Endothelial cell of umbilical vein (primary cell): Measurements from ENCODE around the gene KLHL18. TPM values are rescaled to one million over a fixed set of nuclear protein-coding genes. Genes with fewer than 3 reads are reported as not detected.

Experiments
- BruUV-seq: library from RNA; stranded (reverse); fragments of 400-500 nt; replicated peaks from 2 replicates; lab custom pipeline; 2021; lab: Mats Ljungman, UMichigan
- CTCF ChIA-PET: fragments of 300-600, 350-600 bp; sonication (Branson Sonifier 250); formaldehyde crosslinking; loops from one replicate; lab custom pipeline; 2021; ENCODE audit warnings: antibody characterized with exemption, inconsistent platforms; lab: Charles Lee
- POLR2A ChIA-PET: fragments of 300-600, 350-600 bp; sonication (Branson Sonifier 250); formaldehyde crosslinking; loops from one replicate; lab custom pipeline; 2021; ENCODE audit warnings: antibody characterized with exemption, inconsistent platforms; lab: Charles Lee
- DNase-seq: peaks from one replicate; pipeline ENCODE4 v3.0.0-alpha.2; 2011; ENCODE audit warnings: low read depth, low spot score
- FAIRE-seq: peaks from 2 replicates; lab custom pipeline; 2011; peaks lifted over from hg19 to GRCh38; lab: Jason Lieb, UNC
- H2AFZ ChIP-seq: 2 replicates; pipeline ENCODE4 v1.6.0; 2012; ENCODE audit warnings: low read depth, low read length, control low read depth, inconsistent platforms
- H3K27ac ChIP-seq: 2 replicates; pipeline ENCODE4 v1.5.1; 2011; ENCODE audit warnings: low read depth, mild to moderate bottlenecking, control low read depth, low read length, moderate library complexity; ENCODE audit not compliant: insufficient read depth
- H3K27me3 ChIP-seq, 2 experiments: 2 replicates each; pipeline versions ENCODE4 v1.6.0 to v1.6.1; 2011; ENCODE audit warnings: low read length in 2 of 2, mixed read lengths in 1 of 2; ENCODE audit not compliant: control insufficient read depth in 2 of 2, insufficient read depth in 2 of 2
- H3K36me3 ChIP-seq, 2 experiments: 2 replicates in 1 of 2; 3 replicates in 1 of 2; pipeline ENCODE4 v1.5.1; 2011; ENCODE audit warnings: low read length in 2 of 2, mild to moderate bottlenecking in 1 of 2, moderate library complexity in 1 of 2; ENCODE audit not compliant: control insufficient read depth in 2 of 2, insufficient read depth in 2 of 2; ENCODE audit errors: extremely low read depth in 1 of 2
- H3K4me1 ChIP-seq: 3 replicates; pipeline ENCODE4 v1.5.1; 2011; ENCODE audit warnings: mild to moderate bottlenecking, low read length; ENCODE audit not compliant: control insufficient read depth, insufficient read depth; ENCODE audit errors: extremely low read depth
- H3K4me2 ChIP-seq: 2 replicates; pipeline ENCODE4 v1.6.1; 2011; ENCODE audit warnings: low read length, control low read depth, mixed read lengths; ENCODE audit not compliant: insufficient read depth
- H3K4me3 ChIP-seq, 3 experiments: fragments of 200-600 bp in 1 of 3; sonication (generic), shearing (Covaris generic) in 1 of 3; replicated peaks in 1 of 3; 2 replicates each; pipeline ENCODE4 v1.5.1; 2011 to 2016; ENCODE audit warnings: control low read depth in 3 of 3, low read length in 3 of 3, mild to moderate bottlenecking in 2 of 3, inconsistent platforms in 1 of 3, low read depth in 1 of 3, moderate library complexity in 1 of 3; ENCODE audit not compliant: insufficient read depth in 1 of 3
- H3K79me2 ChIP-seq: 2 replicates; pipeline ENCODE4 v1.6.0; 2012; ENCODE audit warnings: low read length, inconsistent platforms; ENCODE audit not compliant: control insufficient read depth, insufficient read depth
- H3K9ac ChIP-seq: replicated peaks from 2 replicates; pipeline ENCODE3; 2011; ENCODE audit warnings: low read length, control low read depth; ENCODE audit not compliant: insufficient read depth; ENCODE audit errors: extremely low read depth
- H3K9me1 ChIP-seq: replicated peaks from 3 replicates; pipeline ENCODE4 v1.6.0; 2011; ENCODE audit warnings: mild to moderate bottlenecking, low read length; ENCODE audit not compliant: control insufficient read depth, insufficient read depth; ENCODE audit errors: extremely low read depth
- H3K9me3 ChIP-seq: replicated peaks from 2 replicates; pipeline ENCODE4 v1.5.1; 2012; ENCODE audit warnings: low read length, inconsistent platforms; ENCODE audit not compliant: control insufficient read depth, insufficient read depth
- H4K20me1 ChIP-seq: replicated peaks from 2 replicates; pipeline ENCODE3; 2011; ENCODE audit warnings: mild to moderate bottlenecking, low read length; ENCODE audit not compliant: control insufficient read depth, insufficient read depth; ENCODE audit errors: extremely low read depth
- EZH2 ChIP-seq: IDR thresholded peaks from 2 replicates; pipeline ENCODE4 v1.6.1; 2012; ENCODE audit warnings: borderline replicate concordance, low read depth, mild to moderate bottlenecking, moderate library complexity, low read length, inconsistent platforms; ENCODE audit not compliant: severe bottlenecking
- FOS ChIP-seq: IDR thresholded peaks from 2 replicates; pipeline ENCODE4 v1.6.1; 2011; ENCODE audit warnings: mild to moderate bottlenecking, low read length, moderate library complexity, borderline replicate concordance; ENCODE audit not compliant: insufficient read depth
- GATA2 ChIP-seq: IDR thresholded peaks from 2 replicates; pipeline ENCODE4 v1.7.0; 2011; ENCODE audit warnings: low read depth, mild to moderate bottlenecking, moderate library complexity, mixed read lengths, low read length; ENCODE audit not compliant: insufficient read length, insufficient read depth
- JUN ChIP-seq: IDR thresholded peaks from 2 replicates; pipeline ENCODE4 v1.6.1; 2011; ENCODE audit warnings: borderline replicate concordance, low read depth; ENCODE audit not compliant: insufficient read length, insufficient read depth
- MYC ChIP-seq: IDR thresholded peaks from one replicate; pipeline ENCODE4 v1.6.1; 2011; ENCODE audit warnings: mild to moderate bottlenecking, low read depth, low read length
- POLR2A ChIP-seq: IDR thresholded peaks from 2 replicates; pipeline ENCODE4 v1.6.1; 2012; ENCODE audit warnings: low read depth, mild to moderate bottlenecking, control low read depth, low read length
- POLR2AphosphoS5 ChIP-seq: IDR thresholded peaks from 2 replicates; pipeline ENCODE4 v1.6.1; 2012; ENCODE audit warnings: low read depth, mild to moderate bottlenecking, control low read depth, low read length, moderate library complexity; ENCODE audit not compliant: insufficient read depth
- dilution Hi-C: fragments of 300-500 bp; cut with MboI; formaldehyde crosslinking; loops from one replicate; pipeline ENCODE4 v1.15.0; 2019; ENCODE audit warnings: low sequenced_read_pairs; ENCODE audit not compliant: extremely low pct_ligation_motif_present
- intact Hi-C: fragments of 100-400 bp; cut with micrococcal nuclease; formaldehyde crosslinking; loops from one replicate; pipeline ENCODE4 v1.10.0; 2022
- polyA plus RNA-seq, 4 experiments: library from polyadenylated mRNA; depleted of rRNA in 3 of 4; stranded (reverse) in 3 of 4; unstranded in 1 of 4; fragments of >200 nt; gene quantifications; 2 replicates each; pipeline versions ENCODE4 v1.2.1 to v1.2.3, GENCODE V29; 2011 to 2012; ENCODE audit warnings: missing spikeins in 1 of 4
- total RNA-seq: library from RNA; stranded (reverse); gene quantifications from 2 replicates; pipeline ENCODE4 v1.2.3, GENCODE V29; 2021
- TF ChIP-seq, protein P1 (sequence below): IDR thresholded peaks from 2 replicates; pipeline ENCODE4 v1.6.1; 2011; ENCODE audit not compliant: insufficient read depth, insufficient read length
- TF ChIP-seq, protein P2 (sequence below), 2 donors: IDR thresholded peaks; 1 replicate in 1 of 2; 2 replicates in 1 of 2; pipeline ENCODE4 v1.5.1; 2011; ENCODE audit warnings: low read length in 2 of 2, mild to moderate bottlenecking in 2 of 2, moderate library complexity in 2 of 2, control low read depth in 1 of 2, inconsistent platforms in 1 of 2, low read depth in 1 of 2; ENCODE audit not compliant: insufficient read depth in 1 of 2; ENCODE audit errors: extremely low read depth in 1 of 2

The KLHL18 gene
- total and polyA plus RNA-seq, 2 donors (not counting 3 experiments of a cell fraction or from before 2014, with no cell fraction given): 43.4 to 58.1 TPM

DNA sequence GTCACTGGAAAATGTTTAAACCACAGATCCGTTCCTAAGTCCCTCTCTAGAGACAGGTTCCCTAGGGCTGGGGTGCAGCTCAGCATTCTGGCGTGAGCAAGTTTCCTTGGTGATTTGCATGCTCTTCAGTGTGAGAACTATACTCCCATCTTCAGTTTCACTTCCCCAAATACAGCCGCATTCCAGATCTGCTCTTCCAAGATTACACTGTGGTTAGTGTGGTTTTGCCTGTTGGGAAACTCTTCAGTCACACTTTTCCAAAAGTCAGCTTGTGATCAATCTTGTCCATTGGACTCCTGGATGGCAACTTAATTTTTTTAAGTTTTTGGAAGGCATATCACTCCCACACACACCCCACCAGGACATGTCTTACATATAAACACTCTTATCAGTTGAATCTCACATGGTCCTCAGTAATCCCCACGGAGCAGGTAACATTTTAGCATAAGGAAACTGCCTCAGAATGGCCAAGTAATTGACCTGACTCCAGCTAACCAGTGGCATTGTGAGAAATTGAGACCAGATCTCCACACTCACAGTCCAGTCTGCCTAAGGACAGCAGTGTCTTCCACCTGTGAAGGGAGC, 64.6 kb downstream of the KLHL18 start:
- BruUV-seq: no TSS peak
- Histone ChIP-seq H3K4me3 (no peak overlapping the region), H3K9me3 (no peaks in the 10 kb centered on the region), H3K27me3 (no peaks in the 10 kb centered on the region), H3K9me1 (no peaks in the 10 kb centered on the region), H3K27ac (no peak overlapping the region), H3K79me2 (no peaks in the 10 kb centered on the region), H2AFZ (no peak overlapping the region), H3K9ac (no peak overlapping the region), H3K36me3 (peaks cover 0 to 13% of the 10 kb centered on the region in 2 experiments), H3K4me1 (no peaks in the 10 kb centered on the region), H3K4me2 (no peak overlapping the region), H4K20me1 (no peaks in the 10 kb centered on the region)
- CTCF ChIA-PET: no interaction called here
- intact Hi-C loops: no loop called here
- DNase-seq (no peak), FAIRE-seq (no peak)
- POLR2A ChIA-PET: no interaction called here
- TF ChIP-seq POLR2A (no peak), JUN (no peak), MYC (no peak), POLR2AphosphoS5 (no peak), FOS (no peak), EZH2 (no peak), GATA2 (no peak)
- TF ChIP-seq, protein P1, sequence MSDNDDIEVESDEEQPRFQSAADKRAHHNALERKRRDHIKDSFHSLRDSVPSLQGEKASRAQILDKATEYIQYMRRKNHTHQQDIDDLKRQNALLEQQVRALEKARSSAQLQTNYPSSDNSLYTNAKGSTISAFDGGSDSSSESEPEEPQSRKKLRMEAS: no peak
- TF ChIP-seq, protein P2, sequence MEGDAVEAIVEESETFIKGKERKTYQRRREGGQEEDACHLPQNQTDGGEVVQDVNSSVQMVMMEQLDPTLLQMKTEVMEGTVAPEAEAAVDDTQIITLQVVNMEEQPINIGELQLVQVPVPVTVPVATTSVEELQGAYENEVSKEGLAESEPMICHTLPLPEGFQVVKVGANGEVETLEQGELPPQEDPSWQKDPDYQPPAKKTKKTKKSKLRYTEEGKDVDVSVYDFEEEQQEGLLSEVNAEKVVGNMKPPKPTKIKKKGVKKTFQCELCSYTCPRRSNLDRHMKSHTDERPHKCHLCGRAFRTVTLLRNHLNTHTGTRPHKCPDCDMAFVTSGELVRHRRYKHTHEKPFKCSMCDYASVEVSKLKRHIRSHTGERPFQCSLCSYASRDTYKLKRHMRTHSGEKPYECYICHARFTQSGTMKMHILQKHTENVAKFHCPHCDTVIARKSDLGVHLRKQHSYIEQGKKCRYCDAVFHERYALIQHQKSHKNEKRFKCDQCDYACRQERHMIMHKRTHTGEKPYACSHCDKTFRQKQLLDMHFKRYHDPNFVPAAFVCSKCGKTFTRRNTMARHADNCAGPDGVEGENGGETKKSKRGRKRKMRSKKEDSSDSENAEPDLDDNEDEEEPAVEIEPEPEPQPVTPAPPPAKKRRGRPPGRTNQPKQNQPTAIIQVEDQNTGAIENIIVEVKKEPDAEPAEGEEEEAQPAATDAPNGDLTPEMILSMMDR (IDR thresholded peaks at IDR 0.05; ENCODE audit: extremely low read depth in 1 of 2, insufficient read depth in 1 of 2, low read depth in 1 of 2, low read length in 2 of 2): no peak
- dilution Hi-C loops: no loop called here
